Endothelial cell of umbilical vein (primary cell): ENCODE data around the gene ZNF407. TPM values are rescaled to one million over a fixed set of nuclear protein-coding genes. Genes with fewer than 3 reads are reported as not detected.

Experiments
- BruUV-seq: library from RNA; stranded (reverse); fragments of 400-500 nt; replicated peaks from 2 replicates; lab custom pipeline; 2021; lab: Mats Ljungman, UMichigan
- CTCF ChIA-PET: fragments of 300-600, 350-600 bp; sonication (Branson Sonifier 250); formaldehyde crosslinking; loops from one replicate; lab custom pipeline; 2021; ENCODE audit warnings: antibody characterized with exemption, inconsistent platforms; lab: Charles Lee
- POLR2A ChIA-PET: fragments of 300-600, 350-600 bp; sonication (Branson Sonifier 250); formaldehyde crosslinking; loops from one replicate; lab custom pipeline; 2021; ENCODE audit warnings: antibody characterized with exemption, inconsistent platforms; lab: Charles Lee
- DNase-seq: peaks from one replicate; pipeline ENCODE4 v3.0.0-alpha.2; 2011; ENCODE audit warnings: low read depth, low spot score
- FAIRE-seq: peaks from 2 replicates; lab custom pipeline; 2011; peaks lifted over from hg19 to GRCh38; lab: Jason Lieb, UNC
- H2AFZ ChIP-seq: 2 replicates; pipeline ENCODE4 v1.6.0; 2012; ENCODE audit warnings: low read depth, low read length, control low read depth, inconsistent platforms
- H3K27ac ChIP-seq: 2 replicates; pipeline ENCODE4 v1.5.1; 2011; ENCODE audit warnings: low read depth, mild to moderate bottlenecking, control low read depth, low read length, moderate library complexity; ENCODE audit not compliant: insufficient read depth
- H3K27me3 ChIP-seq, 2 experiments: 2 replicates each; pipeline versions ENCODE4 v1.6.0 to v1.6.1; 2011; ENCODE audit warnings: low read length in 2 of 2, mixed read lengths in 1 of 2; ENCODE audit not compliant: control insufficient read depth in 2 of 2, insufficient read depth in 2 of 2
- H3K36me3 ChIP-seq, 2 experiments: 2 replicates in 1 of 2; 3 replicates in 1 of 2; pipeline ENCODE4 v1.5.1; 2011; ENCODE audit warnings: low read length in 2 of 2, mild to moderate bottlenecking in 1 of 2, moderate library complexity in 1 of 2; ENCODE audit not compliant: control insufficient read depth in 2 of 2, insufficient read depth in 2 of 2; ENCODE audit errors: extremely low read depth in 1 of 2
- H3K4me1 ChIP-seq: 3 replicates; pipeline ENCODE4 v1.5.1; 2011; ENCODE audit warnings: mild to moderate bottlenecking, low read length; ENCODE audit not compliant: control insufficient read depth, insufficient read depth; ENCODE audit errors: extremely low read depth
- H3K4me2 ChIP-seq: 2 replicates; pipeline ENCODE4 v1.6.1; 2011; ENCODE audit warnings: low read length, control low read depth, mixed read lengths; ENCODE audit not compliant: insufficient read depth
- H3K4me3 ChIP-seq, 3 experiments: fragments of 200-600 bp in 1 of 3; sonication (generic), shearing (Covaris generic) in 1 of 3; replicated peaks in 1 of 3; 2 replicates each; pipeline ENCODE4 v1.5.1; 2011 to 2016; ENCODE audit warnings: control low read depth in 3 of 3, low read length in 3 of 3, mild to moderate bottlenecking in 2 of 3, inconsistent platforms in 1 of 3, low read depth in 1 of 3, moderate library complexity in 1 of 3; ENCODE audit not compliant: insufficient read depth in 1 of 3
- H3K79me2 ChIP-seq: 2 replicates; pipeline ENCODE4 v1.6.0; 2012; ENCODE audit warnings: low read length, inconsistent platforms; ENCODE audit not compliant: control insufficient read depth, insufficient read depth
- H3K9ac ChIP-seq: replicated peaks from 2 replicates; pipeline ENCODE3; 2011; ENCODE audit warnings: low read length, control low read depth; ENCODE audit not compliant: insufficient read depth; ENCODE audit errors: extremely low read depth
- H3K9me1 ChIP-seq: replicated peaks from 3 replicates; pipeline ENCODE4 v1.6.0; 2011; ENCODE audit warnings: mild to moderate bottlenecking, low read length; ENCODE audit not compliant: control insufficient read depth, insufficient read depth; ENCODE audit errors: extremely low read depth
- H3K9me3 ChIP-seq: replicated peaks from 2 replicates; pipeline ENCODE4 v1.5.1; 2012; ENCODE audit warnings: low read length, inconsistent platforms; ENCODE audit not compliant: control insufficient read depth, insufficient read depth
- H4K20me1 ChIP-seq: replicated peaks from 2 replicates; pipeline ENCODE3; 2011; ENCODE audit warnings: mild to moderate bottlenecking, low read length; ENCODE audit not compliant: control insufficient read depth, insufficient read depth; ENCODE audit errors: extremely low read depth
- EZH2 ChIP-seq: IDR thresholded peaks from 2 replicates; pipeline ENCODE4 v1.6.1; 2012; ENCODE audit warnings: borderline replicate concordance, low read depth, mild to moderate bottlenecking, moderate library complexity, low read length, inconsistent platforms; ENCODE audit not compliant: severe bottlenecking
- JUN ChIP-seq: IDR thresholded peaks from 2 replicates; pipeline ENCODE4 v1.6.1; 2011; ENCODE audit warnings: borderline replicate concordance, low read depth; ENCODE audit not compliant: insufficient read length, insufficient read depth
- MAX ChIP-seq: IDR thresholded peaks from 2 replicates; pipeline ENCODE4 v1.6.1; 2011; ENCODE audit not compliant: insufficient read depth, insufficient read length
- dilution Hi-C: fragments of 300-500 bp; cut with MboI; formaldehyde crosslinking; loops from one replicate; pipeline ENCODE4 v1.15.0; 2019; ENCODE audit warnings: low sequenced_read_pairs; ENCODE audit not compliant: extremely low pct_ligation_motif_present
- intact Hi-C: fragments of 100-400 bp; cut with micrococcal nuclease; formaldehyde crosslinking; loops from one replicate; pipeline ENCODE4 v1.10.0; 2022
- polyA plus RNA-seq, 4 experiments: library from polyadenylated mRNA; depleted of rRNA in 3 of 4; stranded (reverse) in 3 of 4; unstranded in 1 of 4; fragments of >200 nt; gene quantifications; 2 replicates each; pipeline versions ENCODE4 v1.2.1 to v1.2.3, GENCODE V29; 2011 to 2012; ENCODE audit warnings: missing spikeins in 1 of 4
- total RNA-seq: library from RNA; stranded (reverse); gene quantifications from 2 replicates; pipeline ENCODE4 v1.2.3, GENCODE V29; 2021

Gene ZNF407
- total and polyA plus RNA-seq, 2 donors (not counting 3 experiments of a cell fraction or from before 2014, with no cell fraction given) = 3.8 to 20.1 TPM

GRCh38 chr18:74732380-74732779 lies 134.7 kb downstream of the ZNF407 start:
- Histone ChIP-seq H2AFZ (no peak overlapping the region), H3K36me3 (no peaks in the 10 kb centered on the region), H3K9ac (no peak overlapping the region), H3K4me2 (no peak overlapping the region), H3K4me3 (no peak overlapping the region), H3K79me2 (no peaks in the 10 kb centered on the region), H3K4me1 (peaks cover 7% of the 10 kb centered on the region), H3K9me1 (no peaks in the 10 kb centered on the region), H4K20me1 (no peaks in the 10 kb centered on the region), H3K9me3 (no peaks in the 10 kb centered on the region), H3K27me3 (no peaks in the 10 kb centered on the region), H3K27ac (no peak overlapping the region)
- dilution Hi-C loops = no loop called here
- POLR2A ChIA-PET = no interaction called here
- intact Hi-C loops = no loop called here
- FAIRE-seq (no peak), DNase-seq (no peak)
- TF ChIP-seq JUN = no peak
- TF ChIP-seq MAX = no peak
- no peak for TF ChIP-seq EZH2
- no TSS peak for BruUV-seq
- CTCF ChIA-PET = no interaction called here

GRCh38 chr18:74733598-74733997 lies 135.9 kb downstream of the ZNF407 start:
- DNase-seq (no peak), FAIRE-seq (no peak)
- intact Hi-C loops (no loop called here), dilution Hi-C loops (no loop called here)
- Histone ChIP-seq H3K27ac (no peak overlapping the region), H3K4me1 (peaks cover 7% of the 10 kb centered on the region), H3K79me2 (no peaks in the 10 kb centered on the region), H3K36me3 (no peaks in the 10 kb centered on the region), H3K9me1 (no peaks in the 10 kb centered on the region), H3K9me3 (no peaks in the 10 kb centered on the region), H2AFZ (no peak overlapping the region), H4K20me1 (no peaks in the 10 kb centered on the region), H3K4me2 (no peak overlapping the region), H3K9ac (no peak overlapping the region), H3K4me3 (no peak overlapping the region), H3K27me3 (no peaks in the 10 kb centered on the region)
- no peak for TF ChIP-seq MAX
- no peak for TF ChIP-seq EZH2
- TF ChIP-seq JUN = no peak
- POLR2A ChIA-PET = no interaction called here
- BruUV-seq = no TSS peak
- CTCF ChIA-PET = no interaction called here
